GM12801 (cell line): ENCODE measurements around the gene MAGI1.

Source experiments
- TF ChIP-seq, protein P1 (sequence below): IDR thresholded peaks from one replicate; pipeline ENCODE4 v1.5.1; 2011; ENCODE audit warnings: control low read depth; ENCODE audit not compliant: insufficient read length; ENCODE audit errors: extremely low read depth

Gene MAGI1

GRCh38 chr3:65508750-65509422 is 529.8 kb downstream of the MAGI1 start:
- TF ChIP-seq, protein P1, sequence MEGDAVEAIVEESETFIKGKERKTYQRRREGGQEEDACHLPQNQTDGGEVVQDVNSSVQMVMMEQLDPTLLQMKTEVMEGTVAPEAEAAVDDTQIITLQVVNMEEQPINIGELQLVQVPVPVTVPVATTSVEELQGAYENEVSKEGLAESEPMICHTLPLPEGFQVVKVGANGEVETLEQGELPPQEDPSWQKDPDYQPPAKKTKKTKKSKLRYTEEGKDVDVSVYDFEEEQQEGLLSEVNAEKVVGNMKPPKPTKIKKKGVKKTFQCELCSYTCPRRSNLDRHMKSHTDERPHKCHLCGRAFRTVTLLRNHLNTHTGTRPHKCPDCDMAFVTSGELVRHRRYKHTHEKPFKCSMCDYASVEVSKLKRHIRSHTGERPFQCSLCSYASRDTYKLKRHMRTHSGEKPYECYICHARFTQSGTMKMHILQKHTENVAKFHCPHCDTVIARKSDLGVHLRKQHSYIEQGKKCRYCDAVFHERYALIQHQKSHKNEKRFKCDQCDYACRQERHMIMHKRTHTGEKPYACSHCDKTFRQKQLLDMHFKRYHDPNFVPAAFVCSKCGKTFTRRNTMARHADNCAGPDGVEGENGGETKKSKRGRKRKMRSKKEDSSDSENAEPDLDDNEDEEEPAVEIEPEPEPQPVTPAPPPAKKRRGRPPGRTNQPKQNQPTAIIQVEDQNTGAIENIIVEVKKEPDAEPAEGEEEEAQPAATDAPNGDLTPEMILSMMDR = no peak

DNA sequence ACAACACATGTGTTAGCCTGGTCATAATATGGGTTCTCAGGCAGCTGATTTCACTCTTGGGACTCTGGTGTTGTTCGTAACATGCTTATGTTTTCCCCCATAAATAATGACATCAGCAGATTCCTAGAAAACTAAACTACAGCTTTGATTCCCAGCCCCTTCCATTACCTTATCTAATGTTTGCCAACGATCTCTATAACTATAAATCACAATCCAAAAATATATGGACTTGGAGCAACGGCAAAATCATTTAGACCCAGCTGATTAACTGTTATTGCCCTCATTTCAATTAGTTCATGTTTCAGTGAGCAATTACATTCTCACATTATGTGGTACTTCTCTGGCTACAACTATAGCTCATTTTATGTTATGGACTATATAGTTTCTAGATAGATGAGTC is 531.3 kb downstream of the MAGI1 start:
- TF ChIP-seq, protein P1 = no peak

- TF ChIP-seq, protein P1 = no peak
Observed at GRCh38 chr3:65503776-65504175, 534.9 kb downstream of the MAGI1 start.

DNA sequence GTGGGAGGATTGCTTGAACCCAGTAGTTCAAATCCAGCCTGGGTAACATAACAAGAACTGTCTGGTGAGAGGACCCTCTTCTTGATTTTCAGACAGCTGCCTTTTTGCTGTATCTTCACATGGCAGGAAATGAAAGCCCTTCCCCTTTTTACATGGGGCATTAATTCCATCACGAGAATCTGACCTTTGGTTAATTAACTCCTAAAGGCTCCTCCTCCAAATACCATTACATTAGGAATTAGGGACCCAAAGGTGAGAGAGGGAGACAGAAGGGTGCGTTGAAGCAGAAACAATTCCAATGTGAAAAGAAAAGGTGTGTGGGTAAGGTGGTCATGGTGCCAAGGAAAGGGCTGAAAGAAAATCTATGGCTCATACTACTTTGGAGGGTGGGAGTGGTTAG is 536.2 kb downstream of the MAGI1 start:
- TF ChIP-seq, protein P1 = no peak

GRCh38 chr3:65500398-65501306 is 538.1 kb downstream of the MAGI1 start:
- TF ChIP-seq, protein P1 = no peak

DNA sequence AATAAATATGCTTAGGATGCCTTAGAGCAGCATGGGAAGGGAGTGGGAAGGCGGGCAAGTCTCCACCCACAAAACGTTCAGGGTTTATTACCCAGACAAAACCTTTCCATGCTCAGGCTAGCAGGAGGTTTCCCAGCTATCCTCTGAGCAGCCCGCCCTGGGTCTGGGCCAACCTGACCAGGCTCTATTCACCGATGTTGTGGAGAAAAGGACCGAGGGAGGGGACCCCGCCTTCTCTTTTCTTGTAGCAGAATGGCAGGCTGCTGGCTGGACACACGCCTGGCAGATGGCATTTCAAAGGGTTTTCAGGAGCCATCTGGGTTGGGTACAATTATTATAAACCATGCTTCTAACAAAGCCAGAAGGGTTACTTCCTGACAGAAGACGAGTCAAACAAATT is 540.9 kb downstream of the MAGI1 start:
- TF ChIP-seq, protein P1 = no peak

DNA sequence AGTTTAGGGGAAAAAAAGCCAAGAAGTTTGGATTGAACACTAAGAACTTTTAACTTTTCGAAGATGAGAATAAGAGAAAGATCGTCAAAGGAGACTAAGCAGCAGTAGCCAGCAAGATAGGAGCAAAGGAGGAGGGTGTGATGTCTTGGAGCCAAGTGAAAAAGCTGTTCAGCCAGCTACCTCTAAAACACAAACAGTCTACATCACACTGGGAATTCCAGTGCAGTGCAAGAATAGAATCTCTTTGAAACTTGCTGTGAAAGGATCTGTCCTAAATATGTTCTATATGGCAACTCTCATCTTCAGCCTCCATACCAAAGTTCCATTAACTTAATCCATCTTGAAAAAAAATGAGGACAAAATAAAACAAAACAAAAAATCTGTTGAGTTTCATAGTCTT is 541.5 kb downstream of the MAGI1 start:
- TF ChIP-seq, protein P1 = no peak
